Measurements from ENCODE around the gene HAND2.

- TF ChIP-seq CTCF (IDR thresholded peaks at IDR 0.05) (no peak), TCF7L2 (IDR thresholded peaks at IDR 0.05; ENCODE audit: low read depth, low read length) (no peak), REST (IDR thresholded peaks at IDR 0.05; ENCODE audit: insufficient read depth in 1 of 2, low read depth in 2 of 2, low read length in 1 of 2) (no peak)
Observed at GRCh38 chr4:173499658-173500535, 30.1 kb downstream of the HAND2 start.
